OCI-LY3 (cell line): ENCODE data around the gene ANXA11.

Source experiments
- EZH2phosphoT487 ChIP-seq: fragments of 200-600 bp; shearing (Covaris generic); IDR thresholded peaks from 2 replicates; pipeline ENCODE4 v1.6.1; 2018; ENCODE audit warnings: antibody characterized with exemption, mixed run types, low read depth
- TF ChIP-seq, protein P1 (sequence below): fragments of 200-600, 300-600 bp; sonication (generic); IDR thresholded peaks from 2 replicates; pipeline ENCODE4 v1.5.1; 2014; ENCODE audit warnings: antibody characterized with exemption, low read length, low read depth

DNA sequence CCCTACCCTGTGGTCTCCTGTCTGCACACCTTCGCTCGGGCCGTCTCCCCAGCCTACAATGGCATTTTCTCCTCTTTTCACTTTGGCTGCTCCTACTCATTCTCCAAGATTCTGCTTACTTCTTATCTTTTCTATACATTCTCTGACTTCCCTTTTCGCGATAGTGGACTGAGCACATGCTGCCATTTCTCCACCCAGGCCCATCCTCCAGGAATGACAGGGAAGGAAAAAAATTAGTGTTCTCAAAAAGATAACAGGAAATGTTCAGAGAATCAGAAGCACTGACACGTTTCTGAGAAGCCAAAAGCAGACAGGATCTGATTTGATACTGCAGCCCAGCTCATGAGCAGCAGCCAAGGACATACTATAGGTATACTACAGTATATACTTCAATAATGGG, 6.4 kb upstream of the ANXA11 start:
- TF ChIP-seq, protein P1, sequence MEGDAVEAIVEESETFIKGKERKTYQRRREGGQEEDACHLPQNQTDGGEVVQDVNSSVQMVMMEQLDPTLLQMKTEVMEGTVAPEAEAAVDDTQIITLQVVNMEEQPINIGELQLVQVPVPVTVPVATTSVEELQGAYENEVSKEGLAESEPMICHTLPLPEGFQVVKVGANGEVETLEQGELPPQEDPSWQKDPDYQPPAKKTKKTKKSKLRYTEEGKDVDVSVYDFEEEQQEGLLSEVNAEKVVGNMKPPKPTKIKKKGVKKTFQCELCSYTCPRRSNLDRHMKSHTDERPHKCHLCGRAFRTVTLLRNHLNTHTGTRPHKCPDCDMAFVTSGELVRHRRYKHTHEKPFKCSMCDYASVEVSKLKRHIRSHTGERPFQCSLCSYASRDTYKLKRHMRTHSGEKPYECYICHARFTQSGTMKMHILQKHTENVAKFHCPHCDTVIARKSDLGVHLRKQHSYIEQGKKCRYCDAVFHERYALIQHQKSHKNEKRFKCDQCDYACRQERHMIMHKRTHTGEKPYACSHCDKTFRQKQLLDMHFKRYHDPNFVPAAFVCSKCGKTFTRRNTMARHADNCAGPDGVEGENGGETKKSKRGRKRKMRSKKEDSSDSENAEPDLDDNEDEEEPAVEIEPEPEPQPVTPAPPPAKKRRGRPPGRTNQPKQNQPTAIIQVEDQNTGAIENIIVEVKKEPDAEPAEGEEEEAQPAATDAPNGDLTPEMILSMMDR: no peak
- TF ChIP-seq EZH2phosphoT487: no peak
